PC-9 (cell line): Measurements from ENCODE around the gene ENTHD1. TPM values are rescaled to one million over a fixed set of nuclear protein-coding genes. Genes with fewer than 3 reads are reported as not detected.

Experiments used
- BruUV-seq: library from RNA; stranded (reverse); fragments of 400-500 nt; replicated peaks from 2 replicates; lab custom pipeline; 2021; lab: Mats Ljungman, UMichigan
- CTCF ChIA-PET: fragments of 300-600 bp; sonication (Branson Sonifier 250); formaldehyde crosslinking; loops from one replicate; lab custom pipeline; 2022; ENCODE audit warnings: antibody characterized with exemption; lab: Charles Lee
- POLR2A ChIA-PET: fragments of 300-600 bp; sonication (Branson Sonifier 250); formaldehyde crosslinking; loops from one replicate; lab custom pipeline; 2022; ENCODE audit warnings: antibody characterized with exemption; ENCODE audit not compliant: unreplicated experiment; lab: Charles Lee
- DNase-seq, 2 experiments: peaks; one replicate each; pipeline versions ENCODE4 v3.0.0 to v3.0.0-alpha.2; 2015 to 2022; ENCODE audit warnings: mixed read lengths in 1 of 2
- H2AFZ ChIP-seq: fragments of 200-600 bp; sonication (generic); 2 replicates; pipeline ENCODE4 v1.8.1; 2017; ENCODE audit warnings: antibody characterized with exemption
- H3F3A ChIP-seq: fragments of 200-600 bp; sonication (generic); 2 replicates; pipeline ENCODE4 v1.8.1; 2017; ENCODE audit warnings: antibody characterized with exemption, mild to moderate bottlenecking, low read depth; ENCODE audit not compliant: insufficient read depth
- H3K27ac ChIP-seq: fragments of 200-600 bp; sonication (generic); 2 replicates; pipeline ENCODE4 v1.6.1; 2016; ENCODE audit warnings: mixed run types
- H3K27me3 ChIP-seq: fragments of 200-600 bp; sonication (generic); 2 replicates; pipeline ENCODE4 v1.6.1; 2016; ENCODE audit warnings: low read depth, mixed run types; ENCODE audit not compliant: insufficient read depth
- H3K36me3 ChIP-seq: fragments of 200-600 bp; sonication (generic); 2 replicates; pipeline ENCODE4 v1.6.1; 2016; ENCODE audit warnings: low read depth, mixed run types
- H3K4me1 ChIP-seq: fragments of 200-600 bp; sonication (generic); replicated peaks from 2 replicates; pipeline ENCODE4 v1.6.1; 2016; ENCODE audit warnings: mixed run types; ENCODE audit not compliant: insufficient read depth
- H3K4me2 ChIP-seq: fragments of 200-600 bp; sonication (generic); 2 replicates; pipeline ENCODE4 v1.6.1; 2017; ENCODE audit warnings: mixed run types
- H3K4me3 ChIP-seq: fragments of 200-600 bp; sonication (generic); 2 replicates; pipeline ENCODE4 v1.6.1; 2016; ENCODE audit warnings: mixed run types
- H3K79me2 ChIP-seq: fragments of 200-600 bp; sonication (generic); 2 replicates; pipeline ENCODE4 v1.6.1; 2017; ENCODE audit warnings: low read depth, mixed run types
- H3K9me2 ChIP-seq: fragments of 200-600 bp; sonication (generic); 2 replicates; pipeline ENCODE4 v1.8.1; 2017; ENCODE audit warnings: mild to moderate bottlenecking; ENCODE audit not compliant: insufficient read depth
- H3K9me3 ChIP-seq: fragments of 200-600 bp; sonication (generic); 2 replicates; pipeline ENCODE4 v1.8.1; 2016; ENCODE audit warnings: low read depth; ENCODE audit not compliant: insufficient read depth
- H4K20me1 ChIP-seq: fragments of 200-600 bp; sonication (generic); 2 replicates; pipeline ENCODE4 v1.8.1; 2017; ENCODE audit not compliant: insufficient read depth
- EZH2 ChIP-seq: fragments of 200-600 bp; sonication (generic); IDR thresholded peaks from 2 replicates; pipeline ENCODE4 v1.8.0; 2017; ENCODE audit warnings: antibody characterized with exemption, low read depth
- intact Hi-C: fragments of 100-400 bp; cut with micrococcal nuclease; formaldehyde crosslinking; loops from one replicate; pipeline ENCODE4 v1.10.0; 2022; ENCODE audit not compliant: unreplicated experiment
- total RNA-seq: library from RNA; stranded (reverse); gene quantifications from 2 replicates; pipeline ENCODE4 v1.2.3, GENCODE V29; 2021
- TF ChIP-seq, protein P1 (sequence below): fragments of 200-600 bp; sonication (generic); conservative IDR thresholded peaks from 2 replicates; pipeline ENCODE4 v1.6.1; 2017; ENCODE audit warnings: mixed run types, antibody characterized with exemption, mild to moderate bottlenecking, moderate library complexity

ENTHD1 gene
- total RNA-seq, 1 experiment from 2014 or later = not detected

DNA sequence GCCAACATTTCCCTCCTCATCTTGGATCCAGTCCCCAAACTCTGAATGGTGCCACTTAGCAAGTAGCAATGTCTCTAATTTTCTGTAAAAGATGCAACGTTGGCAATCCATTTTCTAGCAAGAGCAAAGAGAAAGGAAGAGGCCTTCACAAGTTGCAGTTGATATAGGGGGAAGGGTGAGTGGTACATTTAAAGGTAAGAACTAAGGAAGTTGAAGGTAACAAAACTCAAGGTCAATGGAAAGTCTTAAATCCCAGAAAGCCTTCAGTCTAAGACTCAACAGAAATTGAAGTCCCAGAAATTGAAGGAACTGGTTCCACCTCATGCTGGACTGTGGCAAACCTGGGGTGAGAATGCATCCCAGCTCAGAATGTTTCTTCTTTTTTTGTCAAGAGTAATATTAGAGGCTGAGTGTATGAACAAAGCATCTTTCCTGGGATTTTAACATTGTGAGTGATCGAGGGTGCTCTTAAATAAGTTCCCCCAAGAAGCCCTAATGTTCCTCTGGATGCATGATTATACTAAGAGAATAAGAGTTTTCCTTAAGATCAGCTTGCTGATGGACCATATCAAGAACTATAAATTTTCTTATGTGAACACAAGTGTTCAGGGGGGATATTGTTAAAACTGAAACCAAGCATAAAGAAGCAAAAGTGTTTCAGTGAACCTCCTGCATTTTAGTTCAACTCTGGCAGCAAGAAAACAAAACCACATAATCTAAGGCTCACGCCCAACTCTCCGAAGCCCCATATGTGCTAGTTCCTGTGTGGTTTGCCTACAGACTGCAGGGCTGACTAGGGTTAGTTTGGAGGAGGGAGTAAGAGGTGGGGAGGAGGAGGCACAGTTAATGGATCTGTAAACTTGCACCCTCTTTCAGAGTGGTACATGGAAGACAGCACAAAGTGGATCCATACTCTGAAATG, 7.0 kb upstream of the ENTHD1 start, which contains the start of gene GRAP2:
Gene GRAP2 (plus strand): TSS at position 779 of the 922 bp plus-strand sequence. CDS start 46,023 bp downstream, outside the sequence.
- POLR2A ChIA-PET = no interaction called here
- Histone ChIP-seq H2AFZ (no peak within 1 kb of the TSS), H4K20me1 (no peaks in the 10 kb centered on the region), H3K27me3 (peaks cover 94% of the 10 kb centered on the region), H3K36me3 (no peaks in the 10 kb centered on the region), H3K27ac (no peak within 1 kb of the TSS), H3K79me2 (no peaks in the 10 kb centered on the region), H3K9me3 (no peaks in the 10 kb centered on the region), H3K4me3 (no peak within 1 kb of the TSS), H3K4me1 (no peaks in the 10 kb centered on the region), H3K9me2 (no peaks in the 10 kb centered on the region), H3K4me2 (no peak within 1 kb of the TSS), H3F3A (no peaks in the 10 kb centered on the region)
- intact Hi-C loops = no loop called here
- DNase-seq = no peak
- BruUV-seq = no TSS peak
- CTCF ChIA-PET = no interaction called here
- TF ChIP-seq, protein P1, sequence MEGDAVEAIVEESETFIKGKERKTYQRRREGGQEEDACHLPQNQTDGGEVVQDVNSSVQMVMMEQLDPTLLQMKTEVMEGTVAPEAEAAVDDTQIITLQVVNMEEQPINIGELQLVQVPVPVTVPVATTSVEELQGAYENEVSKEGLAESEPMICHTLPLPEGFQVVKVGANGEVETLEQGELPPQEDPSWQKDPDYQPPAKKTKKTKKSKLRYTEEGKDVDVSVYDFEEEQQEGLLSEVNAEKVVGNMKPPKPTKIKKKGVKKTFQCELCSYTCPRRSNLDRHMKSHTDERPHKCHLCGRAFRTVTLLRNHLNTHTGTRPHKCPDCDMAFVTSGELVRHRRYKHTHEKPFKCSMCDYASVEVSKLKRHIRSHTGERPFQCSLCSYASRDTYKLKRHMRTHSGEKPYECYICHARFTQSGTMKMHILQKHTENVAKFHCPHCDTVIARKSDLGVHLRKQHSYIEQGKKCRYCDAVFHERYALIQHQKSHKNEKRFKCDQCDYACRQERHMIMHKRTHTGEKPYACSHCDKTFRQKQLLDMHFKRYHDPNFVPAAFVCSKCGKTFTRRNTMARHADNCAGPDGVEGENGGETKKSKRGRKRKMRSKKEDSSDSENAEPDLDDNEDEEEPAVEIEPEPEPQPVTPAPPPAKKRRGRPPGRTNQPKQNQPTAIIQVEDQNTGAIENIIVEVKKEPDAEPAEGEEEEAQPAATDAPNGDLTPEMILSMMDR = no peak
- no peak for TF ChIP-seq EZH2

DNA sequence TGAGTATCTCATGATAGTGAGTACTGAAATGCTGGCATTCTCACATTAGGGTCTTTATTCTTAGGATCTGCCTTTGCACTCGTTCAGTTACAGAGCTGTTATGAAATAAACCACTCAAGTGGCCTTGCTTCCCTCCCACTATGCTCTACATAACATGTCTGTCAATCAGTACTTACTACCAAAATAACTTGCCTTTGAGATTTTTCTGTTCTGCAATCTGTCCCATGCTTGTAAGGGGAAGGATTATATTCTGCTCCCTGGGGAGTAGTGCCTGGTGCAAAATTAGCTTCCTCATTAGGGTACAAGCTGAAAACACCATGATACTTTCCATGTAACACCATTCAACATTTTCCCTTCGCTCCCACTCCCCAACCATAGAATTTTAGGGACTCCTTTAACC, 5.4 kb upstream of the ENTHD1 start:
- intact Hi-C loops = no loop called here
- H3K4me2 ChIP-seq = no peak overlapping the region
- H3F3A ChIP-seq = no peaks in the 10 kb centered on the region
- no TSS peak for BruUV-seq
- ChIA-PET CTCF (no interaction called here), POLR2A (no interaction called here)
- no peak for DNase-seq
- no peaks in the 10 kb centered on the region for H3K36me3 ChIP-seq
- no peak overlapping the region for H3K27ac ChIP-seq
- no peak overlapping the region for H3K4me3 ChIP-seq
- H2AFZ ChIP-seq = no peak overlapping the region
- H3K4me1 ChIP-seq = no peaks in the 10 kb centered on the region
- H4K20me1 ChIP-seq = no peaks in the 10 kb centered on the region
- no peaks in the 10 kb centered on the region for H3K9me2 ChIP-seq
- no peaks in the 10 kb centered on the region for H3K9me3 ChIP-seq
- H3K27me3 ChIP-seq = peaks cover 81% of the 10 kb centered on the region
- TF ChIP-seq, protein P1 = no peak
- no peak for TF ChIP-seq EZH2
- H3K79me2 ChIP-seq = no peaks in the 10 kb centered on the region

DNA sequence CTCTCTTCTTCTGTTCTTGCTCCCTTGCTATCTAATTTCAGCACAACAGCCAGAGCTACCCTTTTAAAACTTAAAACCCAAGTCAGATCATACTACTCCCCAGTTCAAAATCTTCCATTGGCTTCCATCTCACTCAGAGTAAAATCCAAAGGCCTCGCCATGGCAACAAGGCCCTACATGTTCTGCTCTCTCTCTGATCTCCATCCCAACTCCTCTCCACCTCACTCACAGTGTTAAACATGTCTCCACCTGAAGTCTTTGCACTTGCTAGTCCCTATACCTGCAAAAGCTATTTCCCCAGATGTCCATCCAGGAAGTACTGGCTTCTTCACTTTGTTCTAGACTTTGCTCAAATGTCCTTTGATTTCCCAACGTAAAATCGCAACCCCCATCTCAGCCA, 4.3 kb upstream of the ENTHD1 start:
- intact Hi-C loops = no loop called here
- ChIA-PET POLR2A (no interaction called here), CTCF (interaction anchor here (0.7 kb wide), 2 partner anchors 29 to 183 kb away, joined by 6 to 8 read pairs; no protein-coding TSS in a partner anchor)
- Histone ChIP-seq H3F3A (no peaks in the 10 kb centered on the region), H3K27ac (no peak overlapping the region), H3K79me2 (no peaks in the 10 kb centered on the region), H3K4me1 (no peaks in the 10 kb centered on the region), H3K9me2 (no peaks in the 10 kb centered on the region), H3K36me3 (no peaks in the 10 kb centered on the region), H3K4me3 (no peak overlapping the region), H3K27me3 (peaks cover 81% of the 10 kb centered on the region), H3K9me3 (no peaks in the 10 kb centered on the region), H4K20me1 (no peaks in the 10 kb centered on the region), H2AFZ (no peak overlapping the region), H3K4me2 (no peak overlapping the region)
- no peak for TF ChIP-seq EZH2
- TF ChIP-seq, protein P1 = no peak
- DNase-seq = no peak
- BruUV-seq = no TSS peak
